Measurements from ENCODE around the gene SUCO. TPM values are rescaled to one million over a fixed set of nuclear protein-coding genes. Genes with fewer than 3 reads are reported as not detected.
A peak's percentile ranks its signal among the peaks of the same experiment; 100 is the strongest.

The SUCO gene
- total and polyA plus RNA-seq, 2 experiments from 2014 or later, result 18.0 to 49.8 TPM

DNA sequence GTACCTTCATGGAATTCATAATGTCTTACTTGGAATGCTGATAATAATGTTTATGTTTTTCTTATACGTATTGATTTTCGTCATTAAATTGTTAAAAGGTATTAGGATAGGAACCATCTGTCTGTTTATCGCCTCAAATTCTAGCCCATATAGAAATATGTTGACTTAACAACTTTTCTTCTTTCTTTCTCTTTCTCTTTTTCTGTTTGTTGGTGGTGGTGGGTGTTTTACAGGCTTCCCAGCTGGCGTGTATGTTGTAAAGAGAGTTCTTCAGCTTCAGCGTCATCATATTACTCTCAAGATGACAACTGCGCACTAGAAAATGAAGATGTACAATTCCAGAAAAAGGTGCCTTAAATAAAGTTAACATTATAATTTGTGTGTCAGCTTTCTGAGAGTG, 18.3 kb downstream of the SUCO start (continued):
- TF ChIP-seq, protein P1, sequence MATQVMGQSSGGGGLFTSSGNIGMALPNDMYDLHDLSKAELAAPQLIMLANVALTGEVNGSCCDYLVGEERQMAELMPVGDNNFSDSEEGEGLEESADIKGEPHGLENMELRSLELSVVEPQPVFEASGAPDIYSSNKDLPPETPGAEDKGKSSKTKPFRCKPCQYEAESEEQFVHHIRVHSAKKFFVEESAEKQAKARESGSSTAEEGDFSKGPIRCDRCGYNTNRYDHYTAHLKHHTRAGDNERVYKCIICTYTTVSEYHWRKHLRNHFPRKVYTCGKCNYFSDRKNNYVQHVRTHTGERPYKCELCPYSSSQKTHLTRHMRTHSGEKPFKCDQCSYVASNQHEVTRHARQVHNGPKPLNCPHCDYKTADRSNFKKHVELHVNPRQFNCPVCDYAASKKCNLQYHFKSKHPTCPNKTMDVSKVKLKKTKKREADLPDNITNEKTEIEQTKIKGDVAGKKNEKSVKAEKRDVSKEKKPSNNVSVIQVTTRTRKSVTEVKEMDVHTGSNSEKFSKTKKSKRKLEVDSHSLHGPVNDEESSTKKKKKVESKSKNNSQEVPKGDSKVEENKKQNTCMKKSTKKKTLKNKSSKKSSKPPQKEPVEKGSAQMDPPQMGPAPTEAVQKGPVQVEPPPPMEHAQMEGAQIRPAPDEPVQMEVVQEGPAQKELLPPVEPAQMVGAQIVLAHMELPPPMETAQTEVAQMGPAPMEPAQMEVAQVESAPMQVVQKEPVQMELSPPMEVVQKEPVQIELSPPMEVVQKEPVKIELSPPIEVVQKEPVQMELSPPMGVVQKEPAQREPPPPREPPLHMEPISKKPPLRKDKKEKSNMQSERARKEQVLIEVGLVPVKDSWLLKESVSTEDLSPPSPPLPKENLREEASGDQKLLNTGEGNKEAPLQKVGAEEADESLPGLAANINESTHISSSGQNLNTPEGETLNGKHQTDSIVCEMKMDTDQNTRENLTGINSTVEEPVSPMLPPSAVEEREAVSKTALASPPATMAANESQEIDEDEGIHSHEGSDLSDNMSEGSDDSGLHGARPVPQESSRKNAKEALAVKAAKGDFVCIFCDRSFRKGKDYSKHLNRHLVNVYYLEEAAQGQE (IDR thresholded peaks at IDR 0.05; ENCODE audit: unreplicated experiment), result no peak
- TF ChIP-seq ZNF331 (CRISPR knock-in tag; IDR thresholded peaks at IDR 0.05; ENCODE audit: low read depth) (no peak), STAT1 (IDR thresholded peaks at IDR 0.05; ENCODE audit: unreplicated experiment) (no peak)

DNA sequence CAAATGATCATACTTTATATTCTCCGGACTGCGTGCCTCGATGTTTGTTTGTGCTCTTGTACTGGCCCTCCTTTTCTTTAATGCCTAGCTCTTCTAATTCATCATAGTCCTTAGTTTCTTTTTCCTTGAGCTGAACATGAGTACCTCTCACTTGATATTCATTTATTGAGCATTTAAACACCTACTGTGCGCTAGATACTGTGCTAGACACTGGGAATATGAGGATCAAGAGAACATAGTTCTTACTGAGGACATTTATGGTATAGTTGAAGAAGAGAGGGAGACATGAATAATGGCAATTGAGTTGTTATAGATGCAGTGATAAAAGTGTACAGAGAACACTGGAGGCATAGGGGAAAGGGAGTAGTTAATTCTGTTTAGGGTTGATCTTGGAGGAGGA, 22.0 kb downstream of the SUCO start:
- no peak for TF ChIP-seq JUNB (IDR thresholded peaks at IDR 0.05; ENCODE audit: unreplicated experiment)
- TF ChIP-seq NANOG (IDR thresholded peaks at IDR 0.05; ENCODE audit: borderline replicate concordance), result no peak
- TF ChIP-seq, protein P2, sequence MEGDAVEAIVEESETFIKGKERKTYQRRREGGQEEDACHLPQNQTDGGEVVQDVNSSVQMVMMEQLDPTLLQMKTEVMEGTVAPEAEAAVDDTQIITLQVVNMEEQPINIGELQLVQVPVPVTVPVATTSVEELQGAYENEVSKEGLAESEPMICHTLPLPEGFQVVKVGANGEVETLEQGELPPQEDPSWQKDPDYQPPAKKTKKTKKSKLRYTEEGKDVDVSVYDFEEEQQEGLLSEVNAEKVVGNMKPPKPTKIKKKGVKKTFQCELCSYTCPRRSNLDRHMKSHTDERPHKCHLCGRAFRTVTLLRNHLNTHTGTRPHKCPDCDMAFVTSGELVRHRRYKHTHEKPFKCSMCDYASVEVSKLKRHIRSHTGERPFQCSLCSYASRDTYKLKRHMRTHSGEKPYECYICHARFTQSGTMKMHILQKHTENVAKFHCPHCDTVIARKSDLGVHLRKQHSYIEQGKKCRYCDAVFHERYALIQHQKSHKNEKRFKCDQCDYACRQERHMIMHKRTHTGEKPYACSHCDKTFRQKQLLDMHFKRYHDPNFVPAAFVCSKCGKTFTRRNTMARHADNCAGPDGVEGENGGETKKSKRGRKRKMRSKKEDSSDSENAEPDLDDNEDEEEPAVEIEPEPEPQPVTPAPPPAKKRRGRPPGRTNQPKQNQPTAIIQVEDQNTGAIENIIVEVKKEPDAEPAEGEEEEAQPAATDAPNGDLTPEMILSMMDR (conservative IDR thresholded peaks at IDR 0.05; ENCODE audit: low read depth in 2 of 2), result no peak
- no peak for TF ChIP-seq ZNF331 (CRISPR knock-in tag; IDR thresholded peaks at IDR 0.05; ENCODE audit: low read depth)
- no peak for ATAC-seq
- H3K4me3 Mint-ChIP-seq, result no peak overlapping the region

DNA sequence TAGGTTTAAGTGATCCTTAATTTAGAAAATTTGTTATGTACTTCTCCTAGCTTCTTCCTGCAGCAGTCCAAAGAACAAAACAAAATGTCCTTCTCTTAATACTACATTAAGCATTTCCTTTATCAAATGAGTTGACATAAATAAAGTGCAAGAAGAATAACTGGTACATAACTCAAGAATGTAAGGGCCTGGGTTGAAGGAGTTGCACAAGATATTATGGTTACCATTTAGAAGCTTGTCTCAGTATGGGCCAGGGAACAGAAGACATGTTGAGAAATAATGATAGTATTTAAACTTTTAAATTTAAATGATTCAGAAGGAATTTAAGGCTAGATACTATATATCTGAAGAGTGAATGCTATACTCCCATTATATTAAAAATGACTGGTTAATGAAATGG, 23.5 kb downstream of the SUCO start:
- no peaks in the 10 kb centered on the region for H3K4me1 ChIP-seq (ENCODE audit: insufficient read depth)
- no peak overlapping the region for H3K27ac ChIP-seq (ENCODE audit: low read depth)
- no peaks in the 10 kb centered on the region for H3K27me3 ChIP-seq (ENCODE audit: insufficient read depth)
- no peak overlapping the region for H3K4me3 ChIP-seq
- peaks cover 50% of the 10 kb centered on the region for H3K79me2 ChIP-seq (replicated peaks; ENCODE audit: insufficient read depth)
- Mint-ChIP-seq H3K27me3 (ENCODE audit: insufficient read depth, low read depth, poor library complexity) (no peaks in the 10 kb centered on the region), H3K4me3 (no peak overlapping the region), H3K27ac (no peak overlapping the region), H3K9me3 (no peaks in the 10 kb centered on the region), H3K4me1 (no peaks in the 10 kb centered on the region; the same call in 2 of the 3 replicates), H3K36me3 (ENCODE audit: low read depth) (peaks cover 48% of the 10 kb centered on the region)
- H3K9me2 ChIP-seq (ENCODE audit: insufficient read depth), result no peaks in the 10 kb centered on the region
- H4K20me1 ChIP-seq (replicated peaks; ENCODE audit: insufficient read depth), result no peaks in the 10 kb centered on the region; the same call in 1 of the 2 replicates
- H3K4me2 ChIP-seq, result no peak overlapping the region
- H2AFZ ChIP-seq, result no peak overlapping the region
- H3K36me3 ChIP-seq (ENCODE audit: insufficient read depth), result peaks cover 14% of the 10 kb centered on the region; the same call in 1 of the 2 replicates
- DNase-seq (ENCODE audit: low spot score) (no peak), ATAC-seq (no peak)
- H3F3A ChIP-seq (replicated peaks; ENCODE audit: low read depth), result no peaks in the 10 kb centered on the region
- TF ChIP-seq, protein P2 (conservative IDR thresholded peaks at IDR 0.05; ENCODE audit: low read depth in 2 of 2), result no peak
- no peak for TF ChIP-seq ZNF114 (CRISPR knock-in tag; IDR thresholded peaks at IDR 0.05)
- no peak for TF ChIP-seq EZH2phosphoT487 (IDR thresholded peaks at IDR 0.05; ENCODE audit: unreplicated experiment)
- TF ChIP-seq NANOG (IDR thresholded peaks at IDR 0.05; ENCODE audit: borderline replicate concordance), result no peak
- TF ChIP-seq ZNF331 (CRISPR knock-in tag; IDR thresholded peaks at IDR 0.05; ENCODE audit: low read depth), result no peak

More for the DNA sequence above, 22.0 kb downstream of the SUCO start:
- Mint-ChIP-seq H3K27me3 (ENCODE audit: insufficient read depth, low read depth, poor library complexity) (no peaks in the 10 kb centered on the region), H3K36me3 (ENCODE audit: low read depth) (peaks cover 35% of the 10 kb centered on the region; the same call in 2 of the 3 replicates), H3K9me3 (no peaks in the 10 kb centered on the region), H3K27ac (peak overlapping the region; percentile 6; the same call in 1 of the 2 replicates), H3K4me1 (peaks cover 5% of the 10 kb centered on the region)
- Histone ChIP-seq H3K36me3 (ENCODE audit: insufficient read depth) (peaks cover 10% of the 10 kb centered on the region; the same call in 1 of the 2 replicates), H3K4me2 (no peak overlapping the region), H3K4me3 (no peak overlapping the region), H2AFZ (no peak overlapping the region), H3F3A (replicated peaks; ENCODE audit: low read depth) (no peaks in the 10 kb centered on the region), H3K27me3 (ENCODE audit: insufficient read depth) (no peaks in the 10 kb centered on the region), H3K9me2 (ENCODE audit: insufficient read depth) (no peaks in the 10 kb centered on the region), H3K27ac (ENCODE audit: low read depth) (no peak overlapping the region), H3K79me2 (replicated peaks; ENCODE audit: insufficient read depth) (peaks cover 61% of the 10 kb centered on the region), H3K4me1 (ENCODE audit: insufficient read depth) (peaks cover 4% of the 10 kb centered on the region; the same call in 1 of the 2 replicates), H4K20me1 (replicated peaks; ENCODE audit: insufficient read depth) (no peaks in the 10 kb centered on the region; the same call in 1 of the 2 replicates)
- DNase-seq (ENCODE audit: low spot score), result no peak
